GM18505 (cell line): ENCODE data around the gene OFD1.

ENCODE experiments used
- ATAC-seq: cut with Tn5 transposase; IDR thresholded peaks from one replicate; pipeline ENCODE4 v1.9.1; 2021; ENCODE audit not compliant: unreplicated experiment
- POLR2A ChIP-seq: IDR thresholded peaks from 4 replicates; pipeline ENCODE4 v1.6.1; 2011; ENCODE audit warnings: borderline replicate concordance; ENCODE audit not compliant: insufficient read depth, insufficient read length; ENCODE audit errors: extremely low read depth

OFD1 gene

GRCh38 chrX:13778916-13779315 is 44.4 kb downstream of the OFD1 start:
- ATAC-seq, result no peak

DNA sequence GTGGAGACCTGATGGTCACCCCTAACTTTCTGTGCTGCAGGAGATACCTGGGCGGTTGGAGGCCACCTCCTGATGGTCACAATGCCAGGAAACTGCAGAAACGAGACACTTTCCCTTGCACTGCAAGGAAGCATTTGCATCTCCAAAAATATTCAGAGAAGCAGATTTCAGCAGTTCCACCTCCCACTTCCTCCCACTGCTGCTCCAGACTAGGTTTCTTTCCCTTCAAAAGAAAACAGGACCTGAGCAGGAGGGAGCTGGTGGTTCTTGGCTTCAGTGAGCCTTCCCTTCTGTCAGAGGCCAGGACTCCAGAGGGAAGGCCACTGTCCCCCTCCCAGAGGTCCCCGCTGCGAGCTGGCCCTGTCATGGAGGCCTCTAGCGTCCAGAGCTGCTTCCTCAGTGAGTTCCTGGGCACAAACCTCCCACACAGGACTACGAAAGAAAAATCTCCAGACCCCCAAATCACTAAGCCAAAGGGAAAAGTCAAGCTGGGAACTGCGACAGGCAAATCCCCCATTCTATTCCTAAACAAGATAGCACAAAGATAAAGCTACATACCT is 46.4 kb downstream of the OFD1 start:
- ATAC-seq, result no peak
- TF ChIP-seq POLR2A, result no peak

More at GRCh38 chrX:13778916-13779315, 44.4 kb downstream of the OFD1 start:
- TF ChIP-seq POLR2A, result no peak

DNA sequence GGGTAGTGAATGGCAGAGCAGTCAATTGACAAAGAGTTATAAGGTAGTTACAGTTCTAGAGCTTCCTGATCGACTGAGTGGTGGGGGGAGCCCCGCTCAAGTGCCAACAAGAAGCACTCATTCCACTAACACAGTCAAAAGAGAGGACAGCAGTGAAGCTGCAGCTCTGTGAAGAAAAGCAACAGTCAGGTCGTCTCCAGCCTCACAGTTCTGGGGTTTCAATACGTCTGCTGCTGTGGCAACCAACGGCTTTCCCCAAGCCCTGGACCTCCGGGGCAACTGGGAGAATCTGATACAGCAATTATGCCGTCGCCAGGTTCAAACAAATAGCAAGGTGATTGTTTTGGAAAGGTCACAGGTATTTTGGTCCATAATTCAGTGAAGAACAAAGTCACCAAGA is 51.5 kb downstream of the OFD1 start:
- no peak for ATAC-seq
- TF ChIP-seq POLR2A, result no peak

DNA sequence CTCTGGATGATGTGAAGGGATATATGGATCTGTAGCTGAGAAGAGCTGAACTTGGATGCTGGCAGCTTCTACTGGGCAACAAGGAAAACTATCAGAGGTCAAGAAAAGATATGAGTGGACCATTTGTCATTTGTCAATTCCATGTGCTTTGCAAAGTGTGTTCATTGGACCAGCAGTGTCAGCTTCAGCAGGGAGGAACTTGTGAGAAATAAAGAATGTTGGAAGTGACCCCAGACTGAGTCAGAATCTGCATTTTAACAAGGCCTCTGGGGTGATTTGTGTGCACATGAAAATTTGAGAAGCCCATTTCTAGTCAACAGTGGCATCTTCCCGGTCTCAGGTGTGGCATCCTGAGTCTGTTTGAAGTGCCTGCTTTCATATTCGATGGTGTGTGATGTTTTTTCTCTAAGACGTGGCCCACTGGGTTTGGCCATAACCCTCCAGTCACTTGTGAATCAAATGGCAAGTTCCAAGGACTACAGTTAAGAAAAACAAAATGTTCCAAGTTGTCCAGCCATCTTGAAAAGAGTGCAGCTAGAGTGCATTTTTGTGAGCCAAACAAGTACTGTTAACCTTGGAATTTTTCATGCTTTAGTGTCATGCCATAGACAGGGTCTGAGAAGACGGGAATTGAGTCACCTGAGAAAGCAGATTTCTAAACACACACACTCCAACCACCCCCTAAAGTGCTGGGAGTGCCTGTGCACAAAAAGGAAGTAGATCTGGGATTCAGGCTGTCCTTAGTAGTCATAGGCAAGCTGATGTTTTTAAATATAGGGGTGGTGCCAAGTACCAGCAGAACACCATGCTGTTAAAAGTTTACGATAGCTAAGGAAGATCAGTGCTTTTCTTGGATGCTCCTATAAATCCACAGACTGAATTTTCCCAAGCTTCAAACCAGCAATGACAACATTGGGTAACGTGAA is 55.9 kb downstream of the OFD1 start:
- TF ChIP-seq POLR2A, result no peak
- ATAC-seq, result no peak

GRCh38 chrX:13791145-13791544 is 56.6 kb downstream of the OFD1 start:
- TF ChIP-seq POLR2A, result no peak
- ATAC-seq, result no peak

DNA sequence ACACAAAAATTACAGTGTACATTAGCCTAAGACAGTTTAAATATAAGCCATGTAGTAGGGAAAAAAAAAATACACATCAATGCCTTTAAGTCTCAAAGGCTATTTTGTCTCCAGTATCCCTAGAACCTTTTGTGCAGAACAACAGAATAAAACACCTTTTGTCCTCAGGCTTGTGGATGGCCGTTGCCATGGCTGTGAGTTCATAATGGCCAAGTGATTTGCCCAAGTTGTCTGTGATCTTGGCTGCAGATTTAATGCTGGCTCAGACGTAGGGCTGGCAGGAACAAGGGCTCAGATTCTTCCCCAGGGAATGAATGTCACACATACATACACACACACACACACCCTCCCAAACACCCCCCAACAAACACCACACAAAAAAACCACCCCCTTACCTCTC is 57.0 kb downstream of the OFD1 start:
- no peak for TF ChIP-seq POLR2A
- ATAC-seq, result no peak

- TF ChIP-seq POLR2A, result no peak
- ATAC-seq, result no peak
Measured at GRCh38 chrX:13793897-13794296, 59.3 kb downstream of the OFD1 start.

- ATAC-seq, result no peak
- TF ChIP-seq POLR2A, result no peak
Measured at GRCh38 chrX:13794417-13794816, 59.9 kb downstream of the OFD1 start.

GRCh38 chrX:13797512-13797911 is 63.0 kb downstream of the OFD1 start:
- no peak for TF ChIP-seq POLR2A
- no peak for ATAC-seq

DNA sequence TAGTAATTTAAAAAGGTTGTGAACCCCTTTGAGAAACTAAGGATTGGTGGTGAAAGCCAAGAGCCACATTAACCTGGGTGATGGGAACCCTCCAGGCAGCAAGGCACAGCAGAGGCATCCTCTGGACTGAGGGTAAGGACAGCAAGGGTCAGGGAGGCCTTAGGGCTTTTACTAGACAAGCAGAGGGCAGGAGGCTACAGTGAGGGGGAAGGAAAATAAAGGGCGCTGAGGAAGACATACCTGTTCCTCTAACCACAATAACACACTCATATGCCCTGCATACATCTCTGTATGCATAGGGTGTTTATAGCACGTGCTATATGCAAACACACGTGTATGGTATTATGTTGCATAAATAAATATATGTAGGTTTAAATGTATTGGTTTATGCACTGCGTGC is 63.6 kb downstream of the OFD1 start:
- no peak for ATAC-seq
- TF ChIP-seq POLR2A, result no peak

- no peak for ATAC-seq
- no peak for TF ChIP-seq POLR2A
Measured at GRCh38 chrX:13803116-13803515, 68.6 kb downstream of the OFD1 start.

GRCh38 chrX:13805241-13805640 is 70.7 kb downstream of the OFD1 start:
- ATAC-seq, result no peak
- no peak for TF ChIP-seq POLR2A

GRCh38 chrX:13808293-13808692 is 73.7 kb downstream of the OFD1 start:
- no peak for ATAC-seq
- TF ChIP-seq POLR2A, result no peak

DNA sequence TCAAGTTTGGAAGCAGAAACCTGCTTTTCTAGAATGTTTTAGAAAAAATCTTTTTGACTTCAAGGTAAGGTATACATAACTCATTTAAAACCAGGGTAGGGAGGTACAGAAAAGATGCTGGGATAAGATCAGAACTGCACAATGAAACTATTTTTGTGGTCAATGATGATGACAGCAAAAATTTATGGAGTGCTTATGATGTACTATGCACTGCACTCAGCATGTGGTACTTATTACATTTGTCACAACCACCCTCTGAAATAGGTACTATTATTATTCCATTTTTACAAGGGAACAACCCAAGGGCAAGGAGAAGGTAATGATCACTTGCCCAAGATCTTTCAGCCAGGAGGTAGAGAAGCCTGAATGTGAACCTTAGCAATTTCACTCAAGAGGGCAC is 74.3 kb downstream of the OFD1 start:
- TF ChIP-seq POLR2A, result no peak
- ATAC-seq, result no peak
